K562 (cell line): ENCODE results near the gene FMR1. TPM values are rescaled to one million over a fixed set of nuclear protein-coding genes. Genes with fewer than 3 reads are reported as not detected.

Experiments
- ATAC-seq: fragments of 200-7000 bp; cut with Tn5 transposase; 3 replicates; pipeline ENCODE4 v1.9.1; 2020; ENCODE audit warnings: moderate library complexity
- BruUV-seq: library from RNA; stranded (reverse); fragments of 400-500 nt; replicated peaks from 2 replicates; lab custom pipeline; 2021; lab: Mats Ljungman, UMichigan
- CTCF ChIA-PET: fragments of 300-600 bp; formaldehyde crosslinking; extraction: SDS; loops from one replicate; lab custom pipeline; 2021; ENCODE audit warnings: low intra/inter-chr PET ratio; lab: Yijun Ruan, JAX
- POLR2A ChIA-PET: fragments of 300-600, 350-650 bp; sonication (Branson Sonifier 250); formaldehyde crosslinking; extraction: SDS; loops from one replicate; lab custom pipeline; 2021; ENCODE audit warnings: antibody characterized with exemption, inconsistent platforms; lab: Yijun Ruan, JAX
- DNase-seq, 4 experiments: peaks; one replicate each; pipeline versions ENCODE4 v3.0.0 to v3.0.0-alpha.2; 2011 to 2018; ENCODE audit warnings: low spot score in 3 of 4, mixed read lengths in 3 of 4; ENCODE audit errors: extremely low read depth in 1 of 4
- FAIRE-seq: peaks from 2 replicates; lab custom pipeline; 2011; peaks lifted over from hg19 to GRCh38; lab: Jason Lieb, UNC
- H2AFZ ChIP-seq: 2 replicates; pipeline ENCODE4 v1.6.0; 2011; ENCODE audit warnings: low read depth, low read length, control low read depth, inconsistent platforms
- H3K27ac ChIP-seq: fragments of 200-600 bp; 3 replicates; pipeline ENCODE4 v1.8.0; 2011; ENCODE audit warnings: low read depth, mild to moderate bottlenecking, control low read depth, inconsistent platforms, low read length, moderate library complexity, mixed read lengths; ENCODE audit errors: extremely low read depth
- H3K27me3 ChIP-seq, 2 experiments: fragments of 300-600 bp in 1 of 2; 2 replicates in 1 of 2; 3 replicates in 1 of 2; pipeline versions ENCODE4 v1.6.0 to v1.8.0; 2011; ENCODE audit warnings: inconsistent platforms in 2 of 2, low read length in 2 of 2, mild to moderate bottlenecking in 1 of 2, mixed read lengths in 1 of 2, moderate library complexity in 1 of 2; ENCODE audit not compliant: control insufficient read depth in 2 of 2, insufficient read depth in 2 of 2
- H3K36me3 ChIP-seq: fragments of 300-600 bp; 3 replicates; pipeline ENCODE4 v1.8.0; 2011; ENCODE audit warnings: mild to moderate bottlenecking, low read length, inconsistent platforms; ENCODE audit not compliant: control insufficient read depth, insufficient read depth
- H3K4me1 ChIP-seq, 2 experiments: fragments of 200-600 bp in 1 of 2; replicated peaks in 1 of 2; 2 replicates in 1 of 2; 3 replicates in 1 of 2; pipeline versions ENCODE4 v1.5.1 to v1.8.0; 2011; ENCODE audit warnings: inconsistent platforms in 2 of 2, low read length in 2 of 2, mild to moderate bottlenecking in 1 of 2, mixed read lengths in 1 of 2, moderate library complexity in 1 of 2; ENCODE audit not compliant: control insufficient read depth in 2 of 2, insufficient read depth in 2 of 2
- H3K4me2 ChIP-seq: 2 replicates; pipeline ENCODE4 v1.6.1; 2011; ENCODE audit warnings: low read length, control low read depth, inconsistent platforms, mixed read lengths; ENCODE audit not compliant: insufficient read depth
- H3K4me3 ChIP-seq: fragments of 200-600 bp; sonication (generic), shearing (Covaris generic); 2 replicates; pipeline ENCODE4 v1.5.1; 2016; ENCODE audit warnings: control low read depth, inconsistent platforms
- H3K79me2 ChIP-seq: fragments of 200-600 bp; 3 replicates; pipeline ENCODE4 v1.8.0; 2011; ENCODE audit warnings: low read length, inconsistent platforms; ENCODE audit not compliant: control insufficient read depth, insufficient read depth
- H3K9ac ChIP-seq, 2 experiments: 2 replicates each; pipeline versions ENCODE4 v1.6.0 to v1.6.1; 2011; ENCODE audit warnings: low read depth in 2 of 2, low read length in 2 of 2, control low read depth in 1 of 2, inconsistent platforms in 1 of 2, mild to moderate bottlenecking in 1 of 2, mixed read lengths in 1 of 2; ENCODE audit not compliant: insufficient read depth in 1 of 2
- H3K9me1 ChIP-seq: one replicate; pipeline ENCODE4 v1.6.0; 2011; ENCODE audit warnings: inconsistent platforms, mild to moderate bottlenecking, low read length, moderate library complexity; ENCODE audit not compliant: control insufficient read depth, insufficient read depth
- H3K9me3 ChIP-seq: replicated peaks from 2 replicates; pipeline ENCODE4 v1.5.1; 2011; ENCODE audit warnings: low read depth, low read length, inconsistent platforms; ENCODE audit not compliant: control insufficient read depth, insufficient read depth
- H4K20me1 ChIP-seq: replicated peaks from 2 replicates; pipeline ENCODE4 v1.6.1; 2011; ENCODE audit warnings: low read length, inconsistent platforms, mixed read lengths; ENCODE audit not compliant: control insufficient read depth, insufficient read depth
- ARNT ChIP-seq, 2 experiments: fragments of 450-650 bp; IDR thresholded peaks; 2 replicates each; pipeline ENCODE4 v1.6.1; 2016; ENCODE audit warnings: mild to moderate bottlenecking in 1 of 2
- BDP1 ChIP-seq: IDR thresholded peaks from 3 replicates; pipeline ENCODE4 v1.6.1; 2011; ENCODE audit not compliant: insufficient read length, insufficient read depth
- FUS ChIP-seq: fragments of 200-400 bp; formaldehyde crosslinking; optimal IDR thresholded peaks from 2 replicates; pipeline ENCODE3; 2017; ENCODE audit warnings: low read depth, low read length
- HMGN3 ChIP-seq: IDR thresholded peaks from 2 replicates; pipeline ENCODE4 v1.6.1; 2011; ENCODE audit warnings: borderline replicate concordance, low read depth, mild to moderate bottlenecking, mixed read lengths, low read length; ENCODE audit not compliant: insufficient read length; ENCODE audit errors: extremely low read depth
- MTA2 ChIP-seq: fragments of 450-650 bp; IDR thresholded peaks from 2 replicates; pipeline ENCODE4 v1.6.1; 2016; ENCODE audit warnings: low read depth
- SMAD2 ChIP-seq: fragments of 150-350 bp; IDR thresholded peaks from 2 replicates; pipeline ENCODE4 v1.6.1; 2014; ENCODE audit warnings: low read depth, mild to moderate bottlenecking, low read length
- TEAD4 ChIP-seq, 2 experiments: sonication (generic) in 1 of 2; formaldehyde crosslinking in 1 of 2; IDR thresholded peaks; 2 replicates each; pipeline versions ENCODE4 v1.6.1 to v1.8.0; 2012 to 2022; ENCODE audit warnings: borderline replicate concordance in 1 of 2, inconsistent platforms in 1 of 2, low read length in 1 of 2, mild to moderate bottlenecking in 1 of 2, missing genetic modification reagents in 1 of 2
- WGBS: fragments of 100-300 bp; shearing (Covaris generic); methylation state at CpG from one replicate; pipeline ENCODE4 v1.1.6; 2016; ENCODE audit warnings: low coverage, mixed read lengths; ENCODE audit not compliant: insufficient coverage; ENCODE audit errors: missing lambda C conversion rate; 5-methylcytosine and 5-hydroxymethylcytosine counted together
- in situ Hi-C: fragments of 300-500 bp; cut with MboI; formaldehyde crosslinking; loops from 4 replicates; pipeline ENCODE4 v1.15.0; 2018; ENCODE audit warnings: inconsistent platforms, mixed read lengths
- intact Hi-C: fragments of 100-400 bp; cut with micrococcal nuclease; formaldehyde crosslinking; loops from 2 replicates; pipeline ENCODE4 v1.14.2; 2022
- polyA plus RNA-seq, 8 experiments: library from polyadenylated mRNA; depleted of rRNA in 4 of 8; stranded (reverse) in 5 of 8; unstranded in 3 of 8; fragments of >200 nt; fragmentation: Nextera tagmentation in 2 of 8; fragmentation: Illumina TruSeq in 1 of 8; extraction: Ambion mirVana in 2 of 8; extraction: Trizol in 1 of 8; gene quantifications; 2 replicates each; pipeline versions ENCODE4 v1.2.1 to v1.2.3, GENCODE V29; 2011 to 2014; ENCODE audit warnings: inconsistent platforms in 1 of 8, missing spikeins in 1 of 8
- total RNA-seq, 7 experiments: library from RNA; depleted of rRNA in 6 of 7; stranded (reverse); fragments of >200 nt in 6 of 7; fragmentation: Illumina TruSeq in 2 of 7; extraction: Trizol in 2 of 7; gene quantifications; 2 replicates each; pipeline versions ENCODE4 v1.2.1 to v1.2.3, GENCODE V29; 2011 to 2021; ENCODE audit warnings: low replicate concordance in 1 of 7
- TF ChIP-seq, protein P1 (sequence below): fragments of 250-450 bp; sonication (Bioruptor Pico); IDR thresholded peaks from 2 replicates; pipeline ENCODE4 v1.5.0; 2021; ENCODE audit warnings: mild to moderate bottlenecking, borderline replicate concordance
- TF ChIP-seq, protein P2 (sequence below): fragments of 250-450 bp; sonication (Bioruptor Pico); IDR thresholded peaks from 2 replicates; pipeline ENCODE4 v1.4.0; 2020; ENCODE audit warnings: mild to moderate bottlenecking

FMR1 gene
- total and polyA plus RNA-seq, 9 of the 15 experiments (the other 6 are each of a cell fraction or from before 2014, with no cell fraction given) = 4.8 to 26.5 (median 20.5) TPM

DNA sequence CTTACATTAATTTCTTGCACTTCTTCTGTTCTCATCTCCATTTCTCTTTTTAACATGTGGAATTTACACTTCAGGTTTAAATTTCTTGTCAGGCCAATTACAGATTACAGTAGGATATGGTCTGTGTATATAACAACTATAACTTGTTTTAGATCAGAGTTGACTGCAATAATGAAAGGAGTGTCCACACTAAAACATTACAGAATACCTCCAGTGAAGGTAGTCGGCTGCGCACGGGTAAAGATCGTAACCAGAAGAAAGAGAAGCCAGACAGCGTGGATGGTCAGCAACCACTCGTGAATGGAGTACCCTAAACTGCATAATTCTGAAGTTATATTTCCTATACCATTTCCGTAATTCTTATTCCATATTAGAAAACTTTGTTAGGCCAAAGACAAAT lies 36.8 kb downstream of the FMR1 start:
- Histone ChIP-seq H3K4me3 (no peak overlapping the region), H2AFZ (no peak overlapping the region), H3K79me2 (no peaks in the 10 kb centered on the region), H3K4me1 (no peaks in the 10 kb centered on the region), H3K27me3 (no peaks in the 10 kb centered on the region), H3K36me3 (peaks cover 34% of the 10 kb centered on the region; the same call in 1 of the 3 replicates), H3K4me2 (no peak overlapping the region), H3K9me3 (no peaks in the 10 kb centered on the region), H3K9ac (no peak overlapping the region), H3K27ac (no peak overlapping the region), H3K9me1 (no peaks in the 10 kb centered on the region), H4K20me1 (no peaks in the 10 kb centered on the region)
- CTCF ChIA-PET = no interaction called here
- BruUV-seq = no TSS peak
- TF ChIP-seq, protein P1, sequence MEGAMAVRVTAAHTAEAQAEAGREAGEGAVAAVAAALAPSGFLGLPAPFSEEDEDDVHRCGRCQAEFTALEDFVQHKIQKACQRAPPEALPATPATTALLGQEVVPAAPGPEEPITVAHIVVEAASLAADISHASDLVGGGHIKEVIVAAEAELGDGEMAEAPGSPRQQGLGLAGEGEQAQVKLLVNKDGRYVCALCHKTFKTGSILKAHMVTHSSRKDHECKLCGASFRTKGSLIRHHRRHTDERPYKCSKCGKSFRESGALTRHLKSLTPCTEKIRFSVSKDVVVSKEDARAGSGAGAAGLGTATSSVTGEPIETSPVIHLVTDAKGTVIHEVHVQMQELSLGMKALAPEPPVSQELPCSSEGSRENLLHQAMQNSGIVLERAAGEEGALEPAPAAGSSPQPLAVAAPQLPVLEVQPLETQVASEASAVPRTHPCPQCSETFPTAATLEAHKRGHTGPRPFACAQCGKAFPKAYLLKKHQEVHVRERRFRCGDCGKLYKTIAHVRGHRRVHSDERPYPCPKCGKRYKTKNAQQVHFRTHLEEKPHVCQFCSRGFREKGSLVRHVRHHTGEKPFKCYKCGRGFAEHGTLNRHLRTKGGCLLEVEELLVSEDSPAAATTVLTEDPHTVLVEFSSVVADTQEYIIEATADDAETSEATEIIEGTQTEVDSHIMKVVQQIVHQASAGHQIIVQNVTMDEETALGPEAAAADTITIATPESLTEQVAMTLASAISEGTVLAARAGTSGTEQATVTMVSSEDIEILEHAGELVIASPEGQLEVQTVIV (CRISPR knock-in tag) = no peak
- TF ChIP-seq TEAD4 (IDR thresholded peaks at IDR 0.05; ENCODE audit: low read length) (no peak), TEAD4 (CRISPR knock-in tag; IDR thresholded peaks at IDR 0.05; ENCODE audit: borderline replicate concordance) (no peak), ARNT (IDR thresholded peaks at IDR 0.05) (no peak), HMGN3 (no peak), MTA2 (no peak), FUS (no peak), BDP1 (no peak), SMAD2 (no peak)
- TF ChIP-seq, protein P2, sequence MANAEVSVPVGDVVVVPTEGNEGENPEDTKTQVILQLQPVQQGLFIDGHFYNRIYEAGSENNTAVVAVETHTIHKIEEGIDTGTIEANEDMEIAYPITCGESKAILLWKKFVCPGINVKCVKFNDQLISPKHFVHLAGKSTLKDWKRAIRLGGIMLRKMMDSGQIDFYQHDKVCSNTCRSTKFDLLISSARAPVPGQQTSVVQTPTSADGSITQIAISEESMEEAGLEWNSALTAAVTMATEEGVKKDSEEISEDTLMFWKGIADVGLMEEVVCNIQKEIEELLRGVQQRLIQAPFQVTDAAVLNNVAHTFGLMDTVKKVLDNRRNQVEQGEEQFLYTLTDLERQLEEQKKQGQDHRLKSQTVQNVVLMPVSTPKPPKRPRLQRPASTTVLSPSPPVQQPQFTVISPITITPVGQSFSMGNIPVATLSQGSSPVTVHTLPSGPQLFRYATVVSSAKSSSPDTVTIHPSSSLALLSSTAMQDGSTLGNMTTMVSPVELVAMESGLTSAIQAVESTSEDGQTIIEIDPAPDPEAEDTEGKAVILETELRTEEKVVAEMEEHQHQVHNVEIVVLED (CRISPR knock-in tag) = no peak
- intact Hi-C loops = no loop called here
- POLR2A ChIA-PET = no interaction called here
- in situ Hi-C loops = no loop called here
- FAIRE-seq = no peak
- ATAC-seq = no peak
- DNase-seq = no peak
- WGBS = 95% methylated on average over 7 of the region's 7 CpGs
